H1 (cell line): ENCODE measurements around the gene ENTPD2. TPM values are rescaled to one million over a fixed set of nuclear protein-coding genes. Genes with fewer than 3 reads are reported as not detected.

Experiments used
- CTCF ChIA-PET: fragments of 300-600 bp; sonication (Branson Sonifier 250); formaldehyde crosslinking; loops from one replicate; lab custom pipeline; 2021; ENCODE audit not compliant: partially characterized antibody; lab: Charles Lee
- POLR2A ChIA-PET: fragments of 300-600 bp; sonication (Branson Sonifier 250); formaldehyde crosslinking; loops from one replicate; lab custom pipeline; 2021; ENCODE audit warnings: inconsistent platforms; ENCODE audit not compliant: partially characterized antibody; lab: Charles Lee
- DNase-seq, 2 experiments: peaks; one replicate each; pipeline versions ENCODE4 v3.0.0 to v3.0.0-alpha.2; 2010 to 2022; ENCODE audit warnings: low spot score in 2 of 2, low read depth in 1 of 2, mixed read lengths in 1 of 2
- FAIRE-seq: peaks from 2 replicates; lab custom pipeline; 2011; peaks lifted over from hg19 to GRCh38; lab: Jason Lieb, UNC
- H2AFZ ChIP-seq: 2 replicates; pipeline ENCODE4 v1.8.1; 2012; ENCODE audit warnings: low read length, inconsistent platforms
- H2AK5ac ChIP-seq: 2 replicates; pipeline ENCODE4 v1.6.1; 2013; ENCODE audit warnings: low read depth, low read length
- H2BK120ac ChIP-seq: replicated peaks from 2 replicates; pipeline ENCODE3; 2013; ENCODE audit warnings: low read depth, low read length, inconsistent platforms
- H2BK12ac ChIP-seq: 2 replicates; pipeline ENCODE4 v1.6.1; 2013; ENCODE audit warnings: low read depth, low read length
- H2BK15ac ChIP-seq: 2 replicates; pipeline ENCODE4 v1.6.1; 2013; ENCODE audit warnings: low read length
- H2BK20ac ChIP-seq: 2 replicates; pipeline ENCODE4 v1.6.1; 2013; ENCODE audit warnings: low read length
- H2BK5ac ChIP-seq: 2 replicates; pipeline ENCODE4 v1.6.1; 2013; ENCODE audit warnings: low read depth, low read length
- H3K14ac ChIP-seq: 2 replicates; pipeline ENCODE4 v1.6.1; 2013; ENCODE audit warnings: inconsistent platforms; ENCODE audit not compliant: insufficient read length
- H3K18ac ChIP-seq: 2 replicates; pipeline ENCODE4 v1.6.1; 2013; ENCODE audit warnings: low read length; ENCODE audit errors: extremely low read depth
- H3K23ac ChIP-seq: 2 replicates; pipeline ENCODE4 v1.6.1; 2013; ENCODE audit warnings: inconsistent platforms; ENCODE audit not compliant: insufficient read length
- H3K23me2 ChIP-seq: 2 replicates; pipeline ENCODE4 v1.6.1; 2013; ENCODE audit warnings: low read depth, low read length
- H3K27ac ChIP-seq: 2 replicates; pipeline ENCODE4 v1.6.1; 2011; ENCODE audit warnings: low read depth, low read length, inconsistent platforms
- H3K27me3 ChIP-seq, 4 experiments: replicated peaks in 1 of 4; 1 replicate in 1 of 4; 2 replicates in 3 of 4; pipeline versions ENCODE4 v1.6.1 to v1.8.1; 2011 to 2013; ENCODE audit warnings: low read length in 3 of 4, mild to moderate bottlenecking in 3 of 4, inconsistent platforms in 2 of 4, mixed read lengths in 2 of 4, moderate library complexity in 1 of 4; ENCODE audit not compliant: control insufficient read depth in 3 of 4, insufficient read depth in 3 of 4; ENCODE audit errors: extremely low read depth in 1 of 4
- H3K36me3 ChIP-seq, 4 experiments: 2 replicates each; pipeline versions ENCODE4 v1.6.1 to v1.8.1; 2011 to 2013; ENCODE audit warnings: mild to moderate bottlenecking in 4 of 4, low read length in 3 of 4, moderate library complexity in 2 of 4, control low read depth in 1 of 4, inconsistent platforms in 1 of 4; ENCODE audit not compliant: insufficient read depth in 4 of 4, control insufficient read depth in 2 of 4
- H3K4ac ChIP-seq: replicated peaks from 2 replicates; pipeline ENCODE3; 2013; ENCODE audit warnings: low read length, low read depth, mixed read lengths, inconsistent platforms; ENCODE audit not compliant: insufficient read length
- H3K4me1 ChIP-seq, 4 experiments: replicated peaks in 1 of 4; 1 replicate in 1 of 4; 2 replicates in 3 of 4; pipeline versions ENCODE4 v1.6.1 to v1.8.1; 2011 to 2013; ENCODE audit warnings: low read length in 3 of 4, inconsistent platforms in 2 of 4, mixed read lengths in 1 of 4; ENCODE audit not compliant: insufficient read depth in 4 of 4, control insufficient read depth in 3 of 4
- H3K4me2 ChIP-seq, 2 experiments: 2 replicates each; pipeline versions ENCODE4 v1.6.1 to v1.8.1; 2011 to 2013; ENCODE audit warnings: low read depth in 2 of 2, low read length in 2 of 2, control low read depth in 1 of 2, inconsistent platforms in 1 of 2, mild to moderate bottlenecking in 1 of 2; ENCODE audit not compliant: insufficient read depth in 1 of 2
- H3K4me3 ChIP-seq, 4 experiments: fragments of 200-600, 300-600 bp in 1 of 4; sonication (generic), shearing (Covaris generic), sonication (Bioruptor Twin) in 1 of 4; 2 replicates each; pipeline versions ENCODE4 v1.5.1 to v1.8.1; 2011 to 2016; ENCODE audit warnings: low read length in 4 of 4, low read depth in 3 of 4, control low read depth in 2 of 4, inconsistent platforms in 2 of 4, mild to moderate bottlenecking in 2 of 4, mixed read lengths in 1 of 4, moderate library complexity in 1 of 4; ENCODE audit not compliant: insufficient read depth in 2 of 4; ENCODE audit errors: extremely low read depth in 1 of 4
- H3K56ac ChIP-seq: replicated peaks from 2 replicates; pipeline ENCODE3; 2013; ENCODE audit warnings: low read depth, mild to moderate bottlenecking, mixed read lengths, low read length, inconsistent platforms; ENCODE audit not compliant: insufficient read length
- H3K79me1 ChIP-seq: 2 replicates; pipeline ENCODE4 v1.6.1; 2013; ENCODE audit warnings: low read depth, low read length, control low read depth
- H3K79me2 ChIP-seq, 2 experiments: 2 replicates each; pipeline versions ENCODE4 v1.6.1 to v1.8.1; 2012 to 2013; ENCODE audit warnings: low read length in 2 of 2, mild to moderate bottlenecking in 2 of 2, inconsistent platforms in 1 of 2; ENCODE audit not compliant: insufficient read depth in 2 of 2, control insufficient read depth in 1 of 2
- H3K9ac ChIP-seq, 4 experiments: replicated peaks in 1 of 4; 1 replicate in 1 of 4; 2 replicates in 3 of 4; pipeline versions ENCODE4 v1.6.1 to v1.8.1; 2011 to 2013; ENCODE audit warnings: low read depth in 3 of 4, low read length in 3 of 4, control low read depth in 2 of 4, mild to moderate bottlenecking in 2 of 4, moderate library complexity in 2 of 4, inconsistent platforms in 1 of 4; ENCODE audit errors: extremely low read depth in 1 of 4
- H3K9me3 ChIP-seq, 2 experiments: 2 replicates each; pipeline versions ENCODE4 v1.6.1 to v1.8.1; 2012 to 2013; ENCODE audit warnings: mild to moderate bottlenecking in 2 of 2, moderate library complexity in 2 of 2, control low read depth in 1 of 2, inconsistent platforms in 1 of 2, low read depth in 1 of 2, low read length in 1 of 2, mixed read lengths in 1 of 2; ENCODE audit not compliant: insufficient read depth in 2 of 2
- H4K20me1 ChIP-seq, 2 experiments: replicated peaks in 1 of 2; 2 replicates each; pipeline versions ENCODE3 to v1.8.1; 2011 to 2013; ENCODE audit warnings: inconsistent platforms in 2 of 2, low read length in 2 of 2, mild to moderate bottlenecking in 1 of 2; ENCODE audit not compliant: insufficient read depth in 2 of 2, control insufficient read depth in 1 of 2
- H4K5ac ChIP-seq: 2 replicates; pipeline ENCODE4 v1.6.1; 2013; ENCODE audit warnings: low read length, low read depth, mixed read lengths, inconsistent platforms; ENCODE audit not compliant: insufficient read length
- H4K8ac ChIP-seq: 2 replicates; pipeline ENCODE4 v1.8.0; 2013; ENCODE audit warnings: mild to moderate bottlenecking, moderate library complexity, low read length, inconsistent platforms; ENCODE audit not compliant: insufficient read depth; ENCODE audit errors: extremely low read depth
- H4K91ac ChIP-seq: replicated peaks from 2 replicates; pipeline ENCODE3; 2013; ENCODE audit warnings: low read length, mixed read lengths, inconsistent platforms; ENCODE audit not compliant: insufficient read length
- BRCA1 ChIP-seq: IDR thresholded peaks from 2 replicates; pipeline ENCODE4 v1.6.1; 2012; ENCODE audit warnings: low read depth, low read length, improper control_type of control experiment
- CTBP2 ChIP-seq: IDR thresholded peaks from 2 replicates; pipeline ENCODE4 v1.7.0; 2011; ENCODE audit warnings: borderline replicate concordance, mild to moderate bottlenecking, moderate library complexity, mixed read lengths, low read length; ENCODE audit not compliant: insufficient read depth, insufficient read length
- EP300 ChIP-seq, 2 experiments: IDR thresholded peaks; 1 replicate in 1 of 2; 2 replicates in 1 of 2; pipeline ENCODE4 v1.6.1; 2011 to 2012; ENCODE audit warnings: low read depth in 2 of 2, low read length in 2 of 2, mild to moderate bottlenecking in 2 of 2, borderline replicate concordance in 1 of 2, inconsistent platforms in 1 of 2, moderate library complexity in 1 of 2
- JUND ChIP-seq: IDR thresholded peaks from 2 replicates; pipeline ENCODE4 v1.6.1; 2011; ENCODE audit warnings: mild to moderate bottlenecking, improper control_type of control experiment, low read length
- KDM1A ChIP-seq: fragments of 200-600, 300-600 bp; sonication (generic); IDR thresholded peaks from 2 replicates; pipeline ENCODE4 v1.7.1; 2016; ENCODE audit warnings: mild to moderate bottlenecking, low read length, borderline replicate concordance
- KDM5A ChIP-seq: fragments of 200-600 bp; IDR thresholded peaks from 2 replicates; pipeline ENCODE4 v1.7.1; 2012; ENCODE audit warnings: mild to moderate bottlenecking, low read length, inconsistent platforms, mixed read lengths
- RXRA ChIP-seq: IDR thresholded peaks from 2 replicates; pipeline ENCODE4 v1.6.1; 2011; ENCODE audit warnings: low read depth, mild to moderate bottlenecking, low read length, moderate library complexity; ENCODE audit not compliant: insufficient read depth
- SAP30 ChIP-seq: fragments of 300-600 bp; sonication (generic); IDR thresholded peaks from 2 replicates; pipeline ENCODE4 v1.7.1; 2012; ENCODE audit warnings: low read length, moderate library complexity, mild to moderate bottlenecking, inconsistent platforms; ENCODE audit not compliant: insufficient read depth, insufficient replicate concordance
- TAF1 ChIP-seq: IDR thresholded peaks from 2 replicates; pipeline ENCODE4 v1.6.1; 2011; ENCODE audit warnings: mild to moderate bottlenecking, low read depth, low read length
- TAF7 ChIP-seq: optimal IDR thresholded peaks from 2 replicates; pipeline ENCODE3; 2011; ENCODE audit warnings: low read depth, mild to moderate bottlenecking, inconsistent platforms, low read length, moderate library complexity, borderline replicate concordance
- TEAD4 ChIP-seq: IDR thresholded peaks from 2 replicates; pipeline ENCODE4 v1.6.1; 2012; ENCODE audit warnings: low read depth, low read length, inconsistent platforms, mixed read lengths
- USF2 ChIP-seq: IDR thresholded peaks from 2 replicates; pipeline ENCODE4 v1.6.1; 2011; ENCODE audit warnings: low read length, improper control_type of control experiment
- WGBS, 2 experiments: shearing (Covaris generic) in 1 of 2; methylation state at CpG; one replicate each; pipeline versions ENCODE4 v1.1.6 to v1.1.7; 2013 to 2015; ENCODE audit warnings: low lambda C conversion rate in 2 of 2, mixed read lengths in 2 of 2, inconsistent platforms in 1 of 2, low coverage in 1 of 2, missing lambda C conversion rate in 1 of 2; ENCODE audit not compliant: insufficient replicate concordance in 2 of 2, insufficient coverage in 1 of 2, insufficient read length in 1 of 2; ENCODE audit errors: extremely low coverage in 1 of 2, missing lambda C conversion rate in 1 of 2; 5-methylcytosine and 5-hydroxymethylcytosine counted together
- polyA plus RNA-seq, 7 experiments: library from polyadenylated mRNA; depleted of rRNA in 3 of 7; stranded (reverse) in 5 of 7; unstranded in 2 of 7; fragments of >200 nt in 5 of 7; fragments of 200-250 nt in 2 of 7; gene quantifications; 1 replicate in 5 of 7; 2 replicates in 1 of 7; 4 replicates in 1 of 7; pipeline versions ENCODE4 v1.2.1 to v1.2.3, GENCODE V29; 2011 to 2013; ENCODE audit warnings: missing spikeins in 2 of 7, mixed read lengths in 2 of 7
- total RNA-seq: library from RNA; stranded (reverse); fragmentation: NEBNext Ultra II Directional; extraction: Animal tissue kit (Norgen Biotek cat#: 25700); gene quantifications from 2 replicates; pipeline ENCODE4 v1.2.1, GENCODE V29; 2021

Gene ENTPD2
- total and polyA plus RNA-seq, 2 of the 8 experiments (the other 6 are each of a cell fraction or from before 2014, with no cell fraction given) = 0.65 to 3.8 TPM

- H4K8ac ChIP-seq = no peak overlapping the region
- H3K4me3 ChIP-seq = no peak overlapping the region
- no peak overlapping the region for H2AFZ ChIP-seq
- no peak for DNase-seq
- no peak overlapping the region for H3K4ac ChIP-seq
- H4K20me1 ChIP-seq = peaks cover 1 to 17% of the 10 kb centered on the region in 2 experiments
- no peak overlapping the region for H4K91ac ChIP-seq
- 93% methylated on average over 14 of the region's 17 CpGs; no CpG with 5 or more reads in 1 of the 2 experiments for WGBS, 2 experiments
- POLR2A ChIA-PET = no interaction called here
- H2AK5ac ChIP-seq = no peak overlapping the region
- peaks cover 0 to 25% (median 14%) of the 10 kb centered on the region in 4 experiments; a peak in 5 of 7 replicates for H3K4me1 ChIP-seq
- H3K9me3 ChIP-seq = no peaks in the 10 kb centered on the region
- peaks cover 22 to 81% (median 60%) of the 10 kb centered on the region in 4 experiments for H3K27me3 ChIP-seq
- H3K18ac ChIP-seq = no peak overlapping the region
- no peak overlapping the region for H2BK12ac ChIP-seq
- CTCF ChIA-PET = interaction anchor here (0.8 to 7.6 kb wide), 4 partner anchors 15 to 65 kb away, joined by 3 to 291 read pairs (median 15); partner anchors contain the start of genes SAPCD2 and UAP1L1
- H3K79me2 ChIP-seq = no peaks in the 10 kb centered on the region
- H2BK15ac ChIP-seq = no peak overlapping the region
- H3K23ac ChIP-seq = no peak overlapping the region
- FAIRE-seq = no peak
- H2BK20ac ChIP-seq = no peak overlapping the region
- H3K79me1 ChIP-seq = no peaks in the 10 kb centered on the region
- H3K14ac ChIP-seq = no peak overlapping the region
- no peak overlapping the region for H3K27ac ChIP-seq
- H3K9ac ChIP-seq = no peak overlapping the region
- H3K36me3 ChIP-seq = no peaks in the 10 kb centered on the region
- no peak overlapping the region for H2BK5ac ChIP-seq
- H3K23me2 ChIP-seq = peaks cover 12% of the 10 kb centered on the region; the same call in 1 of the 2 replicates
- H3K56ac ChIP-seq = no peak overlapping the region
- no peak overlapping the region for H2BK120ac ChIP-seq
- H3K4me2 ChIP-seq = no peak overlapping the region
- H4K5ac ChIP-seq = no peak overlapping the region
- no peak for TF ChIP-seq SAP30
- no peak for TF ChIP-seq TAF1
- no peak for TF ChIP-seq RXRA
- TF ChIP-seq EP300 (IDR thresholded peaks at IDR 0.05; ENCODE audit: borderline replicate concordance in 1 of 2, low read depth in 2 of 2, low read length in 2 of 2) = no peak
- TF ChIP-seq USF2 = no peak
- TF ChIP-seq TEAD4 = no peak
- TF ChIP-seq KDM5A = no peak
- TF ChIP-seq TAF7 = no peak
- TF ChIP-seq KDM1A = no peak
- no peak for TF ChIP-seq BRCA1
- TF ChIP-seq JUND = no peak
- no peak for TF ChIP-seq CTBP2
These were observed 2.6 kb downstream of the ENTPD2 start for GRCh38 chr9:137051145-137051724.
